ENCODE results near the gene TNFSF18. TPM values are rescaled to one million over a fixed set of nuclear protein-coding genes. Genes with fewer than 3 reads are reported as not detected.
"Not testable (repeated sequence)": the region's sequence is repeated elsewhere in the genome, so short reads cannot be mapped to it uniquely, and the experiment has no call there.

The TNFSF18 gene, protein sequence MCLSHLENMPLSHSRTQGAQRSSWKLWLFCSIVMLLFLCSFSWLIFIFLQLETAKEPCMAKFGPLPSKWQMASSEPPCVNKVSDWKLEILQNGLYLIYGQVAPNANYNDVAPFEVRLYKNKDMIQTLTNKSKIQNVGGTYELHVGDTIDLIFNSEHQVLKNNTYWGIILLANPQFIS
- 20.7 and 47.6 TPM in 2 replicates for total RNA-seq

DNA sequence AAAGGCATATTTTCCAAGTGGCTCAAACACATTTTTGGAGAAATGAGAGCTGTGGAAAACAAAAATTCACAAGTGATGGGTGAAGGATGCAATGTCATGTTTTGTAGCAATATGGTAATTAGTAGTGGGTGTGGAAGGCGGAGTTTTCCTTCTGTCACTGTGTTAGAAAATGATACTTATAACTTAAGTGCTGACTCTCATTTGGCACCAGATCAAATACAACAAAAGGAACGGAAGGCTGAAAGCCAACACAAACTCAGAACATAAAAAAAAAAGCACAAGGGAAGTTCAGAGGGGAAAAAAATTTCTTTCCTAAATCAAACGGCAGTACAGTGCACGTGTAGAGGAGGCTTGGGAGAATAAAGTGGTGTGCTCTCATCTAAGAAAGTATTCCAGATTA is at the start of gene TNFSF18:
TSS of gene TNFSF18 (minus strand) at position 77 of the 400 bp plus-strand sequence. CDS start at position 32, 45 bp downstream.
- DNase-seq (ENCODE audit: low read depth in 2 of 2), result peak; percentile 78 to 92

- DNase-seq (ENCODE audit: low read depth in 2 of 2), result no peak
Observed at GRCh38 chr1:173099166-173099565, 48.4 kb upstream of the TNFSF18 start.

DNA sequence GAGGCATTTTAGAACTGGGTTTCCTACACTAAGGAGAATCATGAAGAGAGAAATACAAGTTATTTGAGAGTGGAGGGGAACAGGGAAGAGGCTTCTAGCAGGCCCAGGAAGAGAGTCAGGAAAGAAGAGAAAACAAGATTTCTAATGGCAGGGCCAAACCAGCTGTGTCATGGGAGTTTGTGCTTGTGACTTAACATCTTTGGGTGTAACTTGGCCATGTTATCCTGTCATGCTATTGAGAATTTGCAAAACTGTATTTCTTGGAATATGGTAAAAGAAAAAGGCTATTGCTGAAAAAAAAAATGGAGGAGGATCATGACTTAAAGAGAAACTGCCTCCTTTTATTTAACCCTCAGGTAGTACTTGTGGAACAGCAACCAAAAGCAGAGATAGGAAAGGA is 47.4 kb upstream of the TNFSF18 start:
- DNase-seq (ENCODE audit: low read depth in 2 of 2), result no peak

GRCh38 chr1:173097001-173097400 is 46.3 kb upstream of the TNFSF18 start:
- DNase-seq (ENCODE audit: low read depth in 2 of 2), result peak in 1 of 2 donors; percentile 14

DNA sequence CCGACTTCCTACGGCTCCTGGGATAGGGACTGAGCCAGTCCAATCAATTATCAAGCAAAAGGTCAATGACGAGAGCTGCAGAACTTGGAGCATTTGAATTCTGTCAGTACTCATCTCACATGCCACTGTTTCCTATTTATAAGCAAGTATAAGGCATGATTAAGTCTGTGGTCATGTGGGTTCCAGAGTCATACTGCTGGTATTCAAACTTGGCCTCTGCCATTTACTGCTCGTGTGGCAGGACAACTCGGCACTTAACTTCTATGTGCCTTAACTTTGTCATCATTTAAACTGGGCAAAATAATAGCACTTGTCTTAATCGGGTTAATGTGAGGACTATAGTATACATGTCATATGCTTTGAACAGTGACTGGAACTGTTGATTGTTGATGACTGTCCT is 44.9 kb upstream of the TNFSF18 start:
- no peak for DNase-seq (ENCODE audit: low read depth in 2 of 2)

GRCh38 chr1:173094541-173094940 is 43.8 kb upstream of the TNFSF18 start:
- DNase-seq (ENCODE audit: low read depth in 2 of 2), result no peak

DNA sequence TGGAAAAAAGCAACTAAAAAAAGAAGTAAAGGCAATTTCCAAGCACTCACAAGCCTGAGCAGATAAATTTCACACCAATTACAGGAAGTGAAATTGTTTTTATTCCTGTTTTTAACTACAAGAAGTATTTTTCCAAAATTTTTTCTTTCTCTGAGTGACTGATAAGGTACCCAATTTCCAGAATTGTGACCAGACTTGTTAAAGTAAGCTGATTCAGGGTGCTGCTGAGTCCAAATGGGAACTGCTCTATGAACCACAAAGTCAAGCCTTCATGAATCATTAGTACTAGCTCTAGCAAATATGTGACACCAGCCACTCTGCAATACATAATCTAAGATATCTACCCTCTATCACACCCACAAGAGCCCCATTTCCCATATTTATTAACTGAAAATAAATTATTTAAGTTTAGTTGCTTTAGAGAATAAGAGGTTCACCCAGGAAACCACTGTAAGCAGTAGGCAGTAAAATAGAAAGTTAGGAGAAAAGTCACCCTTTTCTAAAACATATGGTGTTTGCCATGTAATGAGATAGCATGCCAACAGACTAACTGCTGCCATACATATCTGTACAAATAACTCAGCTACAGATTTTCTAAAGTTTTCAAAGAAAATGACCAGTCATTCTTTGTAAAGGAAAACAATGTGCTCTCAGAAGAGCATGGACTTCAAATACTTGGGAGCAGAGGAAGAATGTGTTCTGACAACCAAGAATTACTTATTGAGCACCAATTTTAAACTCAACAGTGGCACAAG is 43.1 kb upstream of the TNFSF18 start:
- DNase-seq (ENCODE audit: low read depth in 2 of 2), result no peak

DNA sequence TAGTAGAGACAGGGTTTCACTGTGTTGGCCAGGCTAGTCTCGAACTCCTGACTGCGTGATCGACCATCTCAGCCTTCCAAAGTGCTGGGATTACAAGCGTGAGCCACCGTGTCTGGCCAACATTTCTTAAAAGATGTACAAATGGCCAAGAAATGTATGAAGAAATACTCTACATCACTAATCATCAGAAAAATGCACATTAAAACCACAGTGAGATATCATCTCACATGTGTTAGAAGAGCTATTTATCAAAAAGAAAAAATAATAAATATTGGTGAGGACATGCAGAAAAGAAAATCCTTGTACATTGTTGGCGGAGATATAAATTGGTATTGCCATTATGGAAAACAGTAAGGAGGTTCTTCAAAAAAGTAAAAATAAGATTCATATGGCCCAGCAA is 33.6 kb upstream of the TNFSF18 start:
- DNase-seq (ENCODE audit: low read depth in 2 of 2), result no peak

DNA sequence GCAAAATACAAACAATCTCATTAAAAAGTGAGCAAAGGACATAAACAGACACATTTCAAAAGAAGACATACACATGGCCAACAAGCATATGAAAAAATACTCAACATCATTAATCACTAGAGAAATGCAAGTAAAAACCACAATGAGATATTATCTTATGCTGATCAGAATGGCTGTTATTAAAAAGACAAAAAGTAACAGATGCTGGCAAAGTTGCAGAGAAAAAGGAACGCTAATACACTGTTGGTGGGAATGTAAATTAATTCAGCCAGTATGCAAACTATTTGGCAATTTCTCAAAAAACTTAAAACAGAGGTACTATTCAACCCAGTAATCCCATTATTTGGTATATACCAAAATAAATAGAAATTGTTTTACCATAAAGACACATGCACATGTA is 32.2 kb upstream of the TNFSF18 start:
- no peak for DNase-seq (ENCODE audit: low read depth in 2 of 2)

DNA sequence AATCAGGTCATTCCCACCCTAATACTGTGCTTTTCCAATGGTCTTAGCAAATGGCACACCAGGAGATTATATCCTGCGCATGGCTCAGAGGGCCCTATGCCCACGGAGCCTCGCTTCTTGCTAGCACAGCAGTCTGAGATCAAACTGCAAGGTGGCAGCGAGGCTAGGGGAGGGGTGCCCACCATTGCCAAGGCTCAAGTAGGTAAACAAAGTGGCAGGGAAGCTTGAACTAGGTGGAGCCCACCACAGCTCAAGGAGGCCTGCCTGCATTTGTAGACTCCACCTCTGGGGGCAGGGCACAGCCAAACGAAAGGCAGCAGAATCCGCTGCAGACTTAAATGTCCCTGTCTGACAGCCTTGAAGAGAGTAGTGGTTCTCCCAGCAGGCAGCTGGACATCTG is 23.5 kb upstream of the TNFSF18 start:
- not testable (repeated sequence) for DNase-seq (ENCODE audit: low read depth in 2 of 2)

GRCh38 chr1:173064011-173064410 is 13.3 kb upstream of the TNFSF18 start:
- peak; percentile 63 to 81 for DNase-seq (ENCODE audit: low read depth in 2 of 2)

GRCh38 chr1:173063171-173063570 is 12.4 kb upstream of the TNFSF18 start:
- no peak for DNase-seq (ENCODE audit: low read depth in 2 of 2)

GRCh38 chr1:173062150-173062938 is 11.6 kb upstream of the TNFSF18 start:
- DNase-seq (ENCODE audit: low read depth in 2 of 2), result peak in 1 of 2 donors; percentile 37

DNA sequence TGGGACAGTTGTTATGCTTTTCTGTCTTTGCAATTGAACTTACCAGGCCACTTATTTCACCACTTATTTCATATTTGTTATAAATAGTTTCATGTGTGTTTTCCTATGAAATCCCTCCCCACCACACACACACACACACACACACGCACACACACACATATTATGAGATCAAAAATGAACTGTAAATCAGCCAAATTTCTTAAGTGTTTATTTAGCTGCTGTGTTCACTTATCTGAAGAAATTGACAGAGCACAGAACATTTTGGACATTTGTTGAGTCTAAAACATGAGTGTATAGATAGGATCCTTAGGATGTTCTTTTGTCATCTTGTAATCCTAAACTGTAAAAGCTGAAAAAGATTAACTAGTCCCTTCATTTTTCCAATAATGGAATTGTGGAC is 7.8 kb upstream of the TNFSF18 start:
- DNase-seq (ENCODE audit: low read depth in 2 of 2), result no peak

- no peak for DNase-seq (ENCODE audit: low read depth in 2 of 2)
Observed at GRCh38 chr1:173057984-173058383, 7.2 kb upstream of the TNFSF18 start.

DNA sequence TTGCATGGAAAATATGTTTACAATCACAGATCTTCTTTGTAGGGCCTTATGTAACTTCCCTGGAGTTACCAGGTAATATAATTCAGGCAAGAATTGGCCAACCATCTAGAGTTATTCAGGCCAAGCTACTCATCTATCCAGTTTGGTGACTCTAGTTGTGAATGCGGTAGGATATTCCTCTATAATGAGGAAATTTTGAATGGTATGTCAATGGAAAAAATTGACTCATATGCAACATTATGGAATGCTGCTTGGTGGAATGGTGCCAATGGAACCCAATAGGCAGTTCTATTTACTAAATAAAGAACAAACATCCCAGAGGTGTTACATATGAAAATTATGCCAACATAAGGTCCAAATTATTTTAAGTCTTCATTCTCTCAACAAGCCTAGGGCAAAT is 5.6 kb upstream of the TNFSF18 start:
- no peak for DNase-seq (ENCODE audit: low read depth in 2 of 2)

DNA sequence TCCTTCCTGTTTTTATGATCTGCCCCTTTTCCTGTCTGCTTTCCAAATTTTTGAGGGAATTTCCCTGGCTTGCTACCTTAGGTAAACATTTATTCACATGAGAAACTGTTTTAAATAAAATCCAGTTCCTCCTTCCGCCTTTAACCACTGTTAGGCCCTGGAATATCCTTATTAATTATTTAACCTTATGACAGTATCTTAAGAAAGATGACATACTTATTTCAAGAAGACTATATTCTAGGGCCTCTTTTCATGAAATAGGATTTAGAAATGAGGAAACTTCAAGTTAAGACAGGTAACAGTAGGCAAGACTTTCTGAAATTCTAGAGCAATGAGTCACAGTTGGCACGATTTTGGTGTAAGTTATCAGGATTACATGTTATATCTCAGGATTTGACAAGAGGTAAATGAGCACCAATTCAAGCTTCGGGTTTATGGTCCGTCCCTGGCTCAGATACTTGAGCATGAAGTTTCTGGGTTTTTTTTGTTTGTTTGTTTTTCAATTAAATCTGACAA is 2.0 kb upstream of the TNFSF18 start:
- peak; percentile 45 to 51 for DNase-seq (ENCODE audit: low read depth in 2 of 2)

- DNase-seq (ENCODE audit: low read depth in 2 of 2), result no peak
Observed at GRCh38 chr1:173049322-173049633, 1.5 kb downstream of the TNFSF18 start.

DNA sequence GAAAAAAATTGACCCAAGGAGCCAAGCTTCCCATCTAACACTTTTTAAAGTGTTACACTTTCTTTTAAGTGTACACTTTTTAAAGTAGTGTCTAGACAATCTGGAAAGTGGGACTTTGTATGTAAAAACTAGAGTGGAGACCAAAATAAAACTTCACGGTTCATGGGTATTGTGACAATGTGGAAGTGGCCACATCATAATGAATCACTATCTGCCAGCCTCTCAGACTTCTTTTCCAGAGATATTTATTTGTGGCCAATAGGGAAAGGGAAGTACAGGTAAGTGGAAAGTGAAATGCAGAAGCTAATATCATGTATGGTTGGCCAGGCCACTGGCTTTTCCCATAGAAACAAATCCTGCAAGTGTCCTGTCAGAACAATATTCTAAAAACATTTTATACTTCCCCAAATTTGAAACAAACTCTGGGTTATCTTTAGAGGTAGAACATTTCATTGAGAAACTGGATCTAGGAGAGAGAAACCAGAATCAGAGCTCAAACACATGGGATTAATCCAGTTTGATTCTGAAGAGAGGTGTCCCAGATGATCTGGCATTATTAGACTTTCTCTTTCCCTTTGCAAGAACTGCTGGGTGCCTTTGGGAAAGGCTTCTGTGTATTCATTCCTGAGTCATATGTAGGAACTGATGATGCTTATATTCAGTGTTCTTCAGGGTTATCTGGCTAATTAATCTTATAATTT is 2.0 kb downstream of the TNFSF18 start:
- peak in 1 of 2 donors; percentile 53 for DNase-seq (ENCODE audit: low read depth in 2 of 2)

DNA sequence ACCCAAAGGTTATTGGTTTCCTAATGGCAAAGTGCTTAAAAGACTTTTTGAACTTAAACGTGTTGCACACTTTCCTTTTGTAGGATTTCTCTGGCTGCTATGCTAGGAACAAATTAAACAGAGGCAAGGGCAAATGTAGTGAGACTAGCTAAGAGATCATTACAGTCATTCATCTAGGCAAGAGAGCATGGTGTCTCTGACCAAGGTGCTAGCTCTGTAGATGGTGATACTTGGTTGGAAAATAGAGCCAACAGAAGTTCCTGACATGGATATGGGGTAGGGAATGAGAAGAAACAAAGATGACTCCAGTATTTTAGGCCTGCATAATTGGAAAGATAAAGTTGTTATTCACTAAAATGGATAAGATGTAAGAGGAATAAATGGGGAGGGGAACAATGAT is 6.1 kb downstream of the TNFSF18 start:
- no peak for DNase-seq (ENCODE audit: low read depth in 2 of 2)

GRCh38 chr1:173043253-173043652 is 7.5 kb downstream of the TNFSF18 start:
- peak in 1 of 2 donors; percentile 83 for DNase-seq (ENCODE audit: low read depth in 2 of 2)

- peak in 1 of 2 donors; percentile 38 for DNase-seq (ENCODE audit: low read depth in 2 of 2)
Observed at GRCh38 chr1:173042806-173043205, 7.9 kb downstream of the TNFSF18 start.

Data from dermis microvascular lymphatic vessel endothelial cell (primary cell).